SHP77 (cell line): ENCODE results near the gene KIF23.

Experiments used
- DNase-seq, 2 experiments: peaks; one replicate each; lab custom pipeline; 2025; lab: John Stamatoyannopoulos, UW

Gene KIF23

GRCh38 chr15:69394556-69395282 is 19.4 kb upstream of the KIF23 start:
- DNase-seq: peak; percentile 26 to 66

- no peak for DNase-seq
Measured at GRCh38 chr15:69395460-69395859, 18.7 kb upstream of the KIF23 start.

- DNase-seq: no peak
Measured at GRCh38 chr15:69395991-69396390, 18.2 kb upstream of the KIF23 start.

- DNase-seq: no peak
Measured at GRCh38 chr15:69398491-69398891, 15.7 kb upstream of the KIF23 start.

GRCh38 chr15:69400850-69401249 is 13.3 kb upstream of the KIF23 start:
- no peak for DNase-seq

- DNase-seq: no peak
Measured at GRCh38 chr15:69402816-69403215, 11.3 kb upstream of the KIF23 start.

GRCh38 chr15:69403594-69403993 is 10.6 kb upstream of the KIF23 start:
- DNase-seq: no peak

GRCh38 chr15:69405110-69405509 is 9.0 kb upstream of the KIF23 start:
- DNase-seq: no peak

- no peak for DNase-seq
Measured at GRCh38 chr15:69407719-69408400, 6.3 kb upstream of the KIF23 start.

GRCh38 chr15:69408841-69409240 is 5.3 kb upstream of the KIF23 start:
- DNase-seq: no peak

GRCh38 chr15:69410248-69410874 is 3.8 kb upstream of the KIF23 start:
- DNase-seq: peak; percentile 56 to 64

- DNase-seq: no peak
Measured at GRCh38 chr15:69412274-69412673, 1.9 kb upstream of the KIF23 start.

- DNase-seq: no peak
Measured at GRCh38 chr15:69412701-69413100, 1.4 kb upstream of the KIF23 start.

GRCh38 chr15:69414701-69415167 is 585 bp downstream of the KIF23 start:
- DNase-seq: peak in 1 of 2 experiments; percentile 33

- no peak for DNase-seq
Measured at GRCh38 chr15:69415381-69415780, 1.2 kb downstream of the KIF23 start.

GRCh38 chr15:69417581-69417980 is 3.4 kb downstream of the KIF23 start:
- DNase-seq: no peak

- no peak for DNase-seq
Measured at GRCh38 chr15:69421498-69421897, 7.3 kb downstream of the KIF23 start.

GRCh38 chr15:69422336-69422895 is 8.3 kb downstream of the KIF23 start:
- no peak for DNase-seq

- DNase-seq: no peak
Measured at GRCh38 chr15:69424001-69424400, 9.9 kb downstream of the KIF23 start.

- DNase-seq: no peak
Measured at GRCh38 chr15:69424748-69425413, 10.7 kb downstream of the KIF23 start.

GRCh38 chr15:69433831-69434230 is 19.7 kb downstream of the KIF23 start:
- DNase-seq: no peak

- no peak for DNase-seq
Measured at GRCh38 chr15:69434238-69434637, 20.1 kb downstream of the KIF23 start.
